C4-2B (cell line): Measurements from ENCODE around the gene AP1S1.

ENCODE experiments used
- ZFX ChIP-seq: fragments of 450-650 bp; IDR thresholded peaks from 2 replicates; pipeline ENCODE4 v1.6.1; 2017
- TF ChIP-seq, protein P1 (sequence below): fragments of 450-650 bp; conservative IDR thresholded peaks from 2 replicates; pipeline ENCODE4 v1.5.1; 2017; ENCODE audit warnings: mild to moderate bottlenecking

- TF ChIP-seq, protein P1, sequence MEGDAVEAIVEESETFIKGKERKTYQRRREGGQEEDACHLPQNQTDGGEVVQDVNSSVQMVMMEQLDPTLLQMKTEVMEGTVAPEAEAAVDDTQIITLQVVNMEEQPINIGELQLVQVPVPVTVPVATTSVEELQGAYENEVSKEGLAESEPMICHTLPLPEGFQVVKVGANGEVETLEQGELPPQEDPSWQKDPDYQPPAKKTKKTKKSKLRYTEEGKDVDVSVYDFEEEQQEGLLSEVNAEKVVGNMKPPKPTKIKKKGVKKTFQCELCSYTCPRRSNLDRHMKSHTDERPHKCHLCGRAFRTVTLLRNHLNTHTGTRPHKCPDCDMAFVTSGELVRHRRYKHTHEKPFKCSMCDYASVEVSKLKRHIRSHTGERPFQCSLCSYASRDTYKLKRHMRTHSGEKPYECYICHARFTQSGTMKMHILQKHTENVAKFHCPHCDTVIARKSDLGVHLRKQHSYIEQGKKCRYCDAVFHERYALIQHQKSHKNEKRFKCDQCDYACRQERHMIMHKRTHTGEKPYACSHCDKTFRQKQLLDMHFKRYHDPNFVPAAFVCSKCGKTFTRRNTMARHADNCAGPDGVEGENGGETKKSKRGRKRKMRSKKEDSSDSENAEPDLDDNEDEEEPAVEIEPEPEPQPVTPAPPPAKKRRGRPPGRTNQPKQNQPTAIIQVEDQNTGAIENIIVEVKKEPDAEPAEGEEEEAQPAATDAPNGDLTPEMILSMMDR, result no peak; the same call in 1 of the 2 replicates
- no peak for TF ChIP-seq ZFX
These were observed 17.2 kb downstream of the AP1S1 start for GRCh38 chr7:101171442-101171837.
